Measurements from ENCODE around the gene PAGR1.

The PAGR1 gene

GRCh38 chr16:29802416-29802935 lies 13.5 kb upstream of the PAGR1 start:
- in situ Hi-C loops (cut with HindIII; ENCODE audit: low sequenced_read_pairs): no loop called here
- DNase-seq (ENCODE audit: low read depth, low spot score): no peak
- no peak for TF ChIP-seq CTCF (IDR thresholded peaks at IDR 0.05; ENCODE audit: low read depth, low read length)
- H3K4me3 ChIP-seq (ENCODE audit: low read depth, low read length): no peak overlapping the region

GRCh38 chr16:29804020-29804419 lies 11.9 kb upstream of the PAGR1 start:
- DNase-seq (ENCODE audit: low read depth, low spot score): no peak
- in situ Hi-C loops (cut with HindIII; ENCODE audit: low sequenced_read_pairs): no loop called here
- no peak overlapping the region for H3K4me3 ChIP-seq (ENCODE audit: low read depth, low read length)
- TF ChIP-seq CTCF (IDR thresholded peaks at IDR 0.05; ENCODE audit: low read depth, low read length): no peak

- in situ Hi-C loops (cut with HindIII; ENCODE audit: low sequenced_read_pairs): no loop called here
- TF ChIP-seq CTCF (IDR thresholded peaks at IDR 0.05; ENCODE audit: low read depth, low read length): no peak
- peak; percentile 31 for DNase-seq (ENCODE audit: low read depth, low spot score)
- H3K4me3 ChIP-seq (ENCODE audit: low read depth, low read length): peak overlapping the region; percentile 71
Measured at GRCh38 chr16:29804455-29805231, 11.3 kb upstream of the PAGR1 start.

- TF ChIP-seq CTCF (IDR thresholded peaks at IDR 0.05; ENCODE audit: low read depth, low read length): no peak
Measured at GRCh38 chr16:29805232-29806098, 10.5 kb upstream of the PAGR1 start.

GRCh38 chr16:29806099-29806579 lies 9.8 kb upstream of the PAGR1 start, which contains the start of gene MAZ:
TSS of gene MAZ (plus strand) at chr16:29806529. CDS start at chr16:29806702, 173 bp downstream.
- peak within 1 kb of the TSS; percentile 71 for H3K4me3 ChIP-seq (ENCODE audit: low read depth, low read length)
- no peak for TF ChIP-seq CTCF (IDR thresholded peaks at IDR 0.05; ENCODE audit: low read depth, low read length)
- in situ Hi-C loops (cut with HindIII; ENCODE audit: low sequenced_read_pairs): no loop called here
- DNase-seq (ENCODE audit: low read depth, low spot score): no peak

More at GRCh38 chr16:29805232-29806098, 10.5 kb upstream of the PAGR1 start:
- peak overlapping the region; percentile 71 for H3K4me3 ChIP-seq (ENCODE audit: low read depth, low read length)
- in situ Hi-C loops (cut with HindIII; ENCODE audit: low sequenced_read_pairs): no loop called here
- peak; percentile 98 for DNase-seq (ENCODE audit: low read depth, low spot score)
